ENCODE data around the gene CLSTN2.

GRCh38 chr3:140530603-140531002 is 595.6 kb downstream of the CLSTN2 start:
- TF ChIP-seq CTCF (tag by site-specific recombination; IDR thresholded peaks at IDR 0.05): no peak
- TF ChIP-seq ZNF223 (tag by site-specific recombination; IDR thresholded peaks at IDR 0.05): no peak

Data from HEK293 (cell line).